HPDE6-E6E7 (cell line): ENCODE results near the gene IRF9.
A peak's percentile ranks its signal among the peaks of the same experiment; 100 is the strongest.

ENCODE experiments used
- DNase-seq: peaks from one replicate; pipeline ENCODE4 v3.0.0; 2011; ENCODE audit warnings: missing footprints; ENCODE audit errors: extremely low spot score

IRF9 gene

GRCh38 chr14:24177041-24177825 is 16.2 kb downstream of the IRF9 start:
- no peak for DNase-seq

- DNase-seq = no peak
Observed at GRCh38 chr14:24177891-24178290, 16.8 kb downstream of the IRF9 start.

- no peak for DNase-seq
Observed at GRCh38 chr14:24178399-24179178, 17.5 kb downstream of the IRF9 start.

- DNase-seq = no peak
Observed at GRCh38 chr14:24179294-24179960, 18.4 kb downstream of the IRF9 start.

- DNase-seq = no peak
Observed at GRCh38 chr14:24179961-24180796, 19.1 kb downstream of the IRF9 start.

- no peak for DNase-seq
Observed at GRCh38 chr14:24181371-24182077, 20.5 kb downstream of the IRF9 start.

GRCh38 chr14:24182110-24182882 is 21.2 kb downstream of the IRF9 start:
- no peak for DNase-seq

- DNase-seq = no peak
Observed at GRCh38 chr14:24183014-24183481, 22.0 kb downstream of the IRF9 start.

- no peak for DNase-seq
Observed at GRCh38 chr14:24184104-24184970, 23.3 kb downstream of the IRF9 start.

GRCh38 chr14:24185026-24185425 is 24.0 kb downstream of the IRF9 start:
- no peak for DNase-seq

GRCh38 chr14:24185741-24186140 is 24.7 kb downstream of the IRF9 start:
- DNase-seq = no peak

- no peak for DNase-seq
Observed at GRCh38 chr14:24186831-24187538, 25.9 kb downstream of the IRF9 start.

GRCh38 chr14:24187539-24187915 is 26.5 kb downstream of the IRF9 start:
- no peak for DNase-seq

- peak; percentile 98 for DNase-seq
Observed at GRCh38 chr14:24188251-24189058, 27.4 kb downstream of the IRF9 start, which contains the start of gene IPO4. TSS of gene IPO4 (minus strand) at chr14:24188816. CDS start at chr14:24188787, 29 bp downstream.

- DNase-seq = no peak
Observed at GRCh38 chr14:24189059-24189375, 28.0 kb downstream of the IRF9 start.

- no peak for DNase-seq
Observed at GRCh38 chr14:24189460-24189859, 28.4 kb downstream of the IRF9 start.

- no peak for DNase-seq
Observed at GRCh38 chr14:24190416-24190815, 29.4 kb downstream of the IRF9 start.

- DNase-seq = no peak
Observed at GRCh38 chr14:24192933-24193332, 31.9 kb downstream of the IRF9 start.
